CD4-positive, CD25-positive, alpha-beta regulatory T cell (primary cell): ENCODE measurements around the gene NUMB. TPM values are rescaled to one million over a fixed set of nuclear protein-coding genes. Genes with fewer than 3 reads are reported as not detected.
A peak's percentile ranks its signal among the peaks of the same experiment; 100 is the strongest.

Experiments
- ATAC-seq, 2 donors: fragments of 150-1000 bp; cut with Tn5 transposase; one replicate each; pipeline ENCODE4 v1.10.0; 2021; ENCODE audit warnings: low read depth in 2 of 2, moderate number of reproducible peaks in 2 of 2, moderate library complexity in 1 of 2
- DNase-seq, 3 donors: peaks; one replicate each; pipeline versions ENCODE4 v3.0.0 to v3.0.0-alpha.2; 2012 to 2022; ENCODE audit warnings: mixed read lengths in 1 of 3
- H3K27ac ChIP-seq: one replicate; pipeline ENCODE4 v1.7.0; 2013; ENCODE audit warnings: mild to moderate bottlenecking, low read length; ENCODE audit not compliant: insufficient read depth, poor library complexity, severe bottlenecking
- H3K27me3 ChIP-seq: one replicate; pipeline ENCODE4 v1.7.0; 2013; ENCODE audit warnings: low read length; ENCODE audit not compliant: control insufficient read depth, insufficient read depth
- H3K36me3 ChIP-seq: one replicate; pipeline ENCODE4 v1.7.0; 2013; ENCODE audit warnings: mild to moderate bottlenecking, low read length, moderate library complexity; ENCODE audit not compliant: control insufficient read depth, insufficient read depth
- H3K4me1 ChIP-seq: 2 replicates; pipeline ENCODE4 v1.7.0; 2013; ENCODE audit warnings: mild to moderate bottlenecking, low read length; ENCODE audit not compliant: insufficient read depth, control insufficient read depth, poor library complexity, severe bottlenecking
- H3K4me3 ChIP-seq: one replicate; pipeline ENCODE4 v1.7.0; 2013; ENCODE audit warnings: low read depth, mild to moderate bottlenecking, low read length, moderate library complexity
- H3K9me3 ChIP-seq, 2 experiments: 1 replicate in 1 of 2; 2 replicates in 1 of 2; pipeline ENCODE4 v1.7.0; 2013; ENCODE audit warnings: low read length in 2 of 2, mild to moderate bottlenecking in 1 of 2, moderate library complexity in 1 of 2; ENCODE audit not compliant: control insufficient read depth in 2 of 2
- H3K27ac Mint-ChIP-seq, 3 donors: one replicate each; pipeline ENCODE4 v1.8.0; 2020 to 2022; ENCODE audit warnings: mild to moderate bottlenecking in 3 of 3, mixed read lengths in 3 of 3, moderate library complexity in 2 of 3
- H3K27me3 Mint-ChIP-seq: one replicate; pipeline ENCODE4 v1.8.0; 2022; ENCODE audit warnings: mild to moderate bottlenecking, mixed read lengths
- H3K36me3 Mint-ChIP-seq: one replicate; pipeline ENCODE4 v1.8.0; 2020; ENCODE audit warnings: mixed read lengths
- H3K4me1 Mint-ChIP-seq, 4 donors: one replicate each; pipeline ENCODE4 v1.8.0; 2020 to 2022; ENCODE audit warnings: mixed read lengths in 4 of 4, mild to moderate bottlenecking in 1 of 4
- H3K4me3 Mint-ChIP-seq, 4 donors: one replicate each; pipeline ENCODE4 v1.8.0; 2020 to 2022; ENCODE audit warnings: mild to moderate bottlenecking in 4 of 4, mixed read lengths in 4 of 4, moderate library complexity in 3 of 4
- H3K9me3 Mint-ChIP-seq, 7 donors: one replicate each; pipeline ENCODE4 v1.8.0; 2020 to 2022; ENCODE audit warnings: mixed read lengths in 7 of 7, mild to moderate bottlenecking in 3 of 7, moderate library complexity in 2 of 7
- polyA plus RNA-seq, 4 donors: library from polyadenylated mRNA; unstranded; fragments of 300-500 nt; fragmentation: Illumina TruSeq; gene quantifications; one replicate each; pipeline ENCODE4 v1.2.3, GENCODE V29; 2021
- total RNA-seq: library from RNA; stranded (reverse); gene quantifications from one replicate; pipeline ENCODE4 v1.2.3, GENCODE V29; 2022

The NUMB gene
- total RNA-seq (53.2 TPM), polyA plus RNA-seq (10 to 100 TPM; 28.8 to 34.5 (median 32.1) TPM)

GRCh38 chr14:73458183-73458976 lies at the start of gene NUMB:
TSS of gene NUMB (minus strand) at chr14:73458546. CDS start at chr14:73355751, 102,795 bp downstream.
- H3K4me3 ChIP-seq = peak within 1 kb of the TSS; percentile 94
- H3K27ac Mint-ChIP-seq = peak within 1 kb of the TSS; percentile 97 to 98 (median 97)
- peaks cover 11 to 51% (median 32%) of the 10 kb centered on the region in 4 donors for H3K4me1 Mint-ChIP-seq
- no peaks in the 10 kb centered on the region for H3K9me3 Mint-ChIP-seq
- H3K4me3 Mint-ChIP-seq = peak within 1 kb of the TSS; percentile 96 to 100 (median 99)
- H3K36me3 ChIP-seq = no peaks in the 10 kb centered on the region
- H3K36me3 Mint-ChIP-seq = no peaks in the 10 kb centered on the region
- H3K4me1 ChIP-seq = peaks cover 37% of the 10 kb centered on the region
- H3K9me3 ChIP-seq = no peaks in the 10 kb centered on the region
- DNase-seq (peak; percentile 96 to 100 (median 98)), ATAC-seq (peak; percentile 98 to 99)
- H3K27ac ChIP-seq = peak within 1 kb of the TSS; percentile 74
- H3K27me3 Mint-ChIP-seq = no peaks in the 10 kb centered on the region
- no peaks in the 10 kb centered on the region for H3K27me3 ChIP-seq

GRCh38 chr14:73503648-73504047 lies 45.3 kb upstream of the NUMB start:
- H3K27me3 ChIP-seq = no peaks in the 10 kb centered on the region
- H3K4me1 Mint-ChIP-seq = peaks cover 0 to 9% (median 5%) of the 10 kb centered on the region in 4 donors
- DNase-seq (peak in 1 of 3 donors; percentile 22), ATAC-seq (peak; percentile 39 to 45)
- H3K36me3 ChIP-seq = no peaks in the 10 kb centered on the region
- no peak overlapping the region for H3K4me3 ChIP-seq
- H3K27ac Mint-ChIP-seq = no peak overlapping the region
- no peaks in the 10 kb centered on the region for H3K27me3 Mint-ChIP-seq
- no peaks in the 10 kb centered on the region for H3K9me3 Mint-ChIP-seq
- no peak overlapping the region for H3K27ac ChIP-seq
- H3K4me1 ChIP-seq = no peaks in the 10 kb centered on the region
- H3K4me3 Mint-ChIP-seq = no peak overlapping the region
- peaks cover 36% of the 10 kb centered on the region for H3K36me3 Mint-ChIP-seq
- no peaks in the 10 kb centered on the region for H3K9me3 ChIP-seq

- peaks cover 42% of the 10 kb centered on the region for H3K36me3 Mint-ChIP-seq
- H3K27ac Mint-ChIP-seq = no peak overlapping the region
These were observed 43.8 kb upstream of the NUMB start for GRCh38 chr14:73502017-73502619.

DNA sequence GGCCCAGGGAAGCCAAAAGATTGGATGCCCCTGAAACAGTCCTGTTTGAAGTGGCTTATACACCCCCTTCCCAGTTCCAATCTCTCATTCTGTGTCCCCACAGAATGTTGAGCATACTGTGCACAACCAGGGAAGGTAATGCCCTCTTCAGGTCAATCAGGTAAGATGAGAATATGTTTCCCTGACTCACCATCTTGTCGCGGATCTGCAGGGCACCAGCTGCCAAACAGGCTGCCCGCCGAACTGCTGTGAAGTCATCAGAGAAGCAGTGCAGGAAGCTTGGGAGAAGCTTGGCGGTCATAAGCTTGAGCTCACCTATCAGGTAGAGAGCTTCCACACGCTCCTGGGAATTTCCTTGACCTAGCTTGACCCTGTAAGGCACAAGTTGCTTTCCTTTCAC lies 42.0 kb upstream of the NUMB start:
- no peak for DNase-seq
- H3K4me3 Mint-ChIP-seq = no peak overlapping the region
- H3K4me1 ChIP-seq = peaks cover 6% of the 10 kb centered on the region
- H3K27me3 ChIP-seq = no peaks in the 10 kb centered on the region
- no peaks in the 10 kb centered on the region for H3K9me3 Mint-ChIP-seq
- H3K27ac Mint-ChIP-seq = no peak overlapping the region
- H3K4me1 Mint-ChIP-seq = peaks cover 15 to 33% (median 19%) of the 10 kb centered on the region in 4 donors
- peaks cover 46% of the 10 kb centered on the region for H3K36me3 Mint-ChIP-seq
- no peak overlapping the region for H3K4me3 ChIP-seq
- no peaks in the 10 kb centered on the region for H3K27me3 Mint-ChIP-seq
- H3K9me3 ChIP-seq = no peaks in the 10 kb centered on the region
- ATAC-seq = no peak
- H3K36me3 ChIP-seq = peaks cover 4% of the 10 kb centered on the region
- no peak overlapping the region for H3K27ac ChIP-seq

More at GRCh38 chr14:73502017-73502619, 43.8 kb upstream of the NUMB start:
- Mint-ChIP-seq H3K9me3 (no peaks in the 10 kb centered on the region), H3K4me3 (peak overlapping the region in 1 of 4 donors; percentile 21), H3K27me3 (no peaks in the 10 kb centered on the region), H3K4me1 (peaks cover 2 to 18% (median 8%) of the 10 kb centered on the region in 4 donors)
- Histone ChIP-seq H3K4me1 (no peaks in the 10 kb centered on the region), H3K36me3 (no peaks in the 10 kb centered on the region), H3K4me3 (no peak overlapping the region), H3K27me3 (no peaks in the 10 kb centered on the region), H3K9me3 (no peaks in the 10 kb centered on the region), H3K27ac (no peak overlapping the region)
- ATAC-seq = no peak
- no peak for DNase-seq

- peaks cover 36% of the 10 kb centered on the region for H3K36me3 Mint-ChIP-seq
- DNase-seq (no peak), ATAC-seq (no peak)
- Histone ChIP-seq H3K4me1 (peaks cover 36% of the 10 kb centered on the region), H3K4me3 (no peak overlapping the region), H3K9me3 (no peaks in the 10 kb centered on the region), H3K27ac (no peak overlapping the region), H3K36me3 (peaks cover 19% of the 10 kb centered on the region), H3K27me3 (no peaks in the 10 kb centered on the region)
- no peak overlapping the region for H3K27ac Mint-ChIP-seq
- H3K27me3 Mint-ChIP-seq = peaks cover 3% of the 10 kb centered on the region
- peak overlapping the region in 3 of 4 donors; percentile 50 to 89 (median 88) for H3K4me3 Mint-ChIP-seq
- peaks cover 27 to 75% (median 43%) of the 10 kb centered on the region in 4 donors for H3K4me1 Mint-ChIP-seq
- no peaks in the 10 kb centered on the region for H3K9me3 Mint-ChIP-seq
These were observed 36.2 kb upstream of the NUMB start for GRCh38 chr14:73494593-73494992.

GRCh38 chr14:73492670-73493069 lies 34.3 kb upstream of the NUMB start:
- Histone ChIP-seq H3K36me3 (peaks cover 19% of the 10 kb centered on the region), H3K27me3 (no peaks in the 10 kb centered on the region), H3K27ac (no peak overlapping the region), H3K4me1 (peaks cover 36% of the 10 kb centered on the region), H3K9me3 (no peaks in the 10 kb centered on the region), H3K4me3 (peak overlapping the region; percentile 77)
- ATAC-seq (no peak), DNase-seq (no peak)
- peaks cover 10% of the 10 kb centered on the region for H3K27me3 Mint-ChIP-seq
- peaks cover 33 to 65% (median 42%) of the 10 kb centered on the region in 4 donors for H3K4me1 Mint-ChIP-seq
- peak overlapping the region in 2 of 3 donors; percentile 4 to 54 for H3K27ac Mint-ChIP-seq
- no peaks in the 10 kb centered on the region for H3K9me3 Mint-ChIP-seq
- peak overlapping the region; percentile 87 to 92 (median 88) for H3K4me3 Mint-ChIP-seq
- peaks cover 27% of the 10 kb centered on the region for H3K36me3 Mint-ChIP-seq

GRCh38 chr14:73492043-73492552 lies 33.8 kb upstream of the NUMB start:
- Histone ChIP-seq H3K4me3 (peak overlapping the region; percentile 77), H3K36me3 (peaks cover 19% of the 10 kb centered on the region), H3K27ac (peak overlapping the region; percentile 83), H3K4me1 (peaks cover 36% of the 10 kb centered on the region), H3K27me3 (no peaks in the 10 kb centered on the region), H3K9me3 (no peaks in the 10 kb centered on the region)
- H3K27ac Mint-ChIP-seq = peak overlapping the region; percentile 40 to 86 (median 83)
- H3K4me3 Mint-ChIP-seq = peak overlapping the region; percentile 87 to 92 (median 88)
- H3K9me3 Mint-ChIP-seq = no peaks in the 10 kb centered on the region
- peaks cover 32 to 62% (median 40%) of the 10 kb centered on the region in 4 donors for H3K4me1 Mint-ChIP-seq
- ATAC-seq = no peak
- DNase-seq = no peak
- H3K36me3 Mint-ChIP-seq = peaks cover 25% of the 10 kb centered on the region
- peaks cover 14% of the 10 kb centered on the region for H3K27me3 Mint-ChIP-seq
